SU-DHL-6 (cell line): ENCODE results near the gene RPS6KA3.

Experiments
- H2AFZ ChIP-seq: fragments of 200-600 bp; sonication (generic); 2 replicates; pipeline ENCODE4 v1.6.1; 2014; ENCODE audit warnings: low read depth, mild to moderate bottlenecking, moderate library complexity, mixed read lengths, antibody characterized with exemption, low read length; ENCODE audit not compliant: severe bottlenecking
- H3F3A ChIP-seq: fragments of 200-600 bp; shearing (Covaris generic); 2 replicates; pipeline ENCODE4 v1.6.0; 2016; ENCODE audit warnings: antibody characterized with exemption, mild to moderate bottlenecking; ENCODE audit not compliant: insufficient read depth
- H3K27ac ChIP-seq: fragments of 200-600 bp; sonication (generic); 2 replicates; pipeline ENCODE4 v1.5.1; 2016; ENCODE audit warnings: low read depth, mild to moderate bottlenecking, low read length, moderate library complexity, mixed read lengths
- H3K27me3 ChIP-seq: fragments of 200-600 bp; sonication (generic), shearing (Covaris generic); 2 replicates; pipeline ENCODE4 v1.6.0; 2014; ENCODE audit warnings: mild to moderate bottlenecking, low read length
- H3K36me3 ChIP-seq: fragments of 200-600 bp; sonication (generic); 2 replicates; pipeline ENCODE4 v1.6.1; 2014; ENCODE audit warnings: mild to moderate bottlenecking, low read length, mixed read lengths
- H3K4me2 ChIP-seq: fragments of 300-600, 200-600 bp; shearing (Covaris generic), sonication (generic); 2 replicates; pipeline ENCODE4 v1.6.0; 2014; ENCODE audit warnings: low read length, low read depth, mild to moderate bottlenecking; ENCODE audit not compliant: poor library complexity, severe bottlenecking
- H3K4me3 ChIP-seq: fragments of 200-600 bp; sonication (generic); 2 replicates; pipeline ENCODE4 v1.5.1; 2014; ENCODE audit warnings: antibody characterized with exemption, low read length, mild to moderate bottlenecking, mixed read lengths; ENCODE audit not compliant: insufficient read depth, poor library complexity, severe bottlenecking
- H3K79me2 ChIP-seq: fragments of 200-600 bp; sonication (generic); 2 replicates; pipeline ENCODE4 v1.6.1; 2014; ENCODE audit warnings: mild to moderate bottlenecking, low read length, moderate library complexity; ENCODE audit not compliant: insufficient read depth
- H3K9ac ChIP-seq: fragments of 200-600 bp; sonication (generic); 2 replicates; pipeline ENCODE4 v1.7.0; 2014; ENCODE audit warnings: mild to moderate bottlenecking, low read length
- H3K9me2 ChIP-seq: fragments of 200-600 bp; sonication (generic); replicated peaks from 2 replicates; pipeline ENCODE4 v1.6.1; 2014; ENCODE audit warnings: low read length; ENCODE audit not compliant: insufficient read depth
- H3K9me3 ChIP-seq: fragments of 200-600 bp; sonication (generic); 2 replicates; pipeline ENCODE4 v1.6.1; 2014; ENCODE audit warnings: low read length, mixed read lengths; ENCODE audit not compliant: insufficient read depth
- H4K20me1 ChIP-seq: fragments of 200-600 bp; sonication (generic); 2 replicates; pipeline ENCODE4 v1.6.1; 2014; ENCODE audit warnings: low read depth, mild to moderate bottlenecking, antibody characterized with exemption, low read length, moderate library complexity, mixed read lengths
- CTCF ChIP-seq: fragments of 200-600 bp; sonication (generic); IDR thresholded peaks from one replicate; pipeline ENCODE4 v1.5.1; 2017; ENCODE audit warnings: antibody characterized with exemption, mild to moderate bottlenecking, low read length, moderate library complexity; ENCODE audit not compliant: insufficient read depth, poor library complexity, severe bottlenecking
- EZH2phosphoT487 ChIP-seq: fragments of 200-600 bp; sonication (generic), shearing (Covaris generic); conservative IDR thresholded peaks from 2 replicates; pipeline ENCODE4 v1.6.1; 2018; ENCODE audit warnings: mild to moderate bottlenecking, antibody characterized with exemption, low read length, moderate library complexity, mixed read lengths

RPS6KA3 gene

GRCh38 chrX:20130357-20130756 is 136.4 kb downstream of the RPS6KA3 start:
- H4K20me1 ChIP-seq, result no peaks in the 10 kb centered on the region
- no peaks in the 10 kb centered on the region for H3K9me3 ChIP-seq
- no peak overlapping the region for H3K4me3 ChIP-seq
- H3K9me2 ChIP-seq, result no peaks in the 10 kb centered on the region
- H3K27ac ChIP-seq, result no peak overlapping the region
- H3F3A ChIP-seq, result peaks cover 18% of the 10 kb centered on the region
- H3K9ac ChIP-seq, result no peak overlapping the region
- no peak overlapping the region for H3K4me2 ChIP-seq
- no peaks in the 10 kb centered on the region for H3K27me3 ChIP-seq
- no peaks in the 10 kb centered on the region for H3K79me2 ChIP-seq
- no peak overlapping the region for H2AFZ ChIP-seq
- peaks cover 7% of the 10 kb centered on the region; the same call in 1 of the 2 replicates for H3K36me3 ChIP-seq
- TF ChIP-seq CTCF, result no peak

GRCh38 chrX:20129547-20129946 is 137.2 kb downstream of the RPS6KA3 start:
- H3K79me2 ChIP-seq, result no peaks in the 10 kb centered on the region
- no peaks in the 10 kb centered on the region for H3K27me3 ChIP-seq
- H3K9me3 ChIP-seq, result no peaks in the 10 kb centered on the region
- no peak overlapping the region for H3K9ac ChIP-seq
- H3F3A ChIP-seq, result peaks cover 18% of the 10 kb centered on the region
- no peak overlapping the region for H3K4me2 ChIP-seq
- H4K20me1 ChIP-seq, result no peaks in the 10 kb centered on the region
- H3K9me2 ChIP-seq, result no peaks in the 10 kb centered on the region
- peaks cover 7% of the 10 kb centered on the region; the same call in 1 of the 2 replicates for H3K36me3 ChIP-seq
- TF ChIP-seq CTCF, result no peak
- TF ChIP-seq EZH2phosphoT487, result no peak
- no peak overlapping the region for H2AFZ ChIP-seq
- H3K4me3 ChIP-seq, result no peak overlapping the region
- no peak overlapping the region for H3K27ac ChIP-seq

- Histone ChIP-seq H3F3A (peaks cover 18% of the 10 kb centered on the region), H3K4me2 (no peak overlapping the region), H3K79me2 (no peaks in the 10 kb centered on the region), H2AFZ (no peak overlapping the region), H3K27me3 (no peaks in the 10 kb centered on the region), H3K9me3 (no peaks in the 10 kb centered on the region), H3K36me3 (peaks cover 5% of the 10 kb centered on the region; the same call in 1 of the 2 replicates), H3K9ac (no peak overlapping the region), H3K4me3 (no peak overlapping the region), H3K27ac (no peak overlapping the region), H3K9me2 (no peaks in the 10 kb centered on the region), H4K20me1 (no peaks in the 10 kb centered on the region)
- TF ChIP-seq CTCF (no peak), EZH2phosphoT487 (no peak)
Measured at GRCh38 chrX:20128670-20129069, 138.0 kb downstream of the RPS6KA3 start.
